ENCODE results near the gene SCAP. TPM values are rescaled to one million over a fixed set of nuclear protein-coding genes. Genes with fewer than 3 reads are reported as not detected.

SCAP gene
- total RNA-seq, 1 experiment from 2014 or later, result 67.6 TPM

DNA sequence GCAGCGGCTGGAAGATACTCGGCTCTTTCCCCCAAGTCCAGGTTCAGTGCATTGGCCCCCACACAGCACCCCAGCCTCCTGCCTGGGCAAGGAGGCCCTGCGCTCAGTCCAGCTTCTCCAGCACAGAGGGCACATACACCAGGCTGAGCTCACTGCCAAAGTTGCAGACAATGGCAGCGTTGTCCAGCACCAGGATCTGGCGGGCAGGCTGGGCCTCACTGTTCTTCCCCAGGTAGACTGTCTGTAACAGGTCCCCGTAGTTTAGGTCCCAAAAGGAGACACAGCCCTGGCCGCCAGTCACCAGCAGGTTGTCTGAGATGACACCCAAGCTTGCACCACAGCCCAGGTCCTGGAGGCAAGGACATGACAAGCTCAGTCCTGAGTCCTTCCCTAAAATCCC is 62.0 kb downstream of the SCAP start:
- TF ChIP-seq ZBTB33 (IDR thresholded peaks at IDR 0.05; ENCODE audit: extremely low read depth, insufficient replicate concordance, low read length), result no peak
- TF ChIP-seq EZH2phosphoT487 (IDR thresholded peaks at IDR 0.05; ENCODE audit: borderline replicate concordance), result no peak
- TF ChIP-seq POLR2A (IDR thresholded peaks at IDR 0.05; ENCODE audit: borderline replicate concordance, extremely low read depth, insufficient read depth, insufficient read length), result no peak
- no peak for TF ChIP-seq ELF1 (IDR thresholded peaks at IDR 0.05; ENCODE audit: borderline replicate concordance, low read depth)
- TF ChIP-seq CTCF (IDR thresholded peaks at IDR 0.05 in 2 of 3, conservative IDR thresholded peaks at IDR 0.05 in 1 of 3; ENCODE audit: borderline replicate concordance in 1 of 3, insufficient read depth in 1 of 3, low read depth in 2 of 3, low read length in 2 of 3), result no peak
- TF ChIP-seq YY1 (IDR thresholded peaks at IDR 0.05; ENCODE audit: extremely low read depth, insufficient replicate concordance, low read depth, low read length), result no peak
- no peak for TF ChIP-seq CBX3 (IDR thresholded peaks at IDR 0.05; ENCODE audit: low read depth)
- no peak for TF ChIP-seq SP1 (IDR thresholded peaks at IDR 0.05; ENCODE audit: low read depth)
- TF ChIP-seq SRF (IDR thresholded peaks at IDR 0.05; ENCODE audit: low read depth), result no peak
- no peak for TF ChIP-seq SIN3A (IDR thresholded peaks at IDR 0.05; ENCODE audit: low read depth)
- no peak for TF ChIP-seq ZFX (IDR thresholded peaks at IDR 0.05)
- TF ChIP-seq EZH2 (IDR thresholded peaks at IDR 0.05), result no peak
- no peak for TF ChIP-seq JUND (IDR thresholded peaks at IDR 0.05)
- Histone ChIP-seq H3K4me3 (replicated peaks in 1 of 2; ENCODE audit: low read depth in 1 of 2, low read length in 2 of 2) (no peak overlapping the region), H3K79me2 (ENCODE audit: insufficient read depth, low read length) (no peaks in the 10 kb centered on the region), H3K9ac (ENCODE audit: low read length) (no peak overlapping the region), H3K36me3 (ENCODE audit: control insufficient read depth in 1 of 2, insufficient read depth in 2 of 2, low read length in 2 of 2) (peaks cover 16 to 29% of the 10 kb centered on the region in 2 experiments; a peak in 3 of 4 replicates), H3K4me2 (ENCODE audit: low read length) (no peak overlapping the region), H3K4me1 (ENCODE audit: control insufficient read depth in 1 of 2, insufficient read depth in 2 of 2, low read length in 2 of 2) (peaks cover 0 to 6% of the 10 kb centered on the region in 2 experiments; a peak in 1 of 4 replicates), H3K9me2 (ENCODE audit: insufficient read depth) (no peaks in the 10 kb centered on the region), H2AFZ (ENCODE audit: low read depth, low read length, poor library complexity, severe bottlenecking) (no peak overlapping the region), H3K27ac (ENCODE audit: low read depth, low read length) (no peak overlapping the region; the same call in 1 of the 2 replicates), H3K27me3 (ENCODE audit: insufficient read depth, low read length) (no peaks in the 10 kb centered on the region), H3K9me3 (ENCODE audit: control insufficient read depth in 1 of 2, insufficient read depth in 1 of 2, low read depth in 1 of 2, low read length in 2 of 2) (no peaks in the 10 kb centered on the region), H4K20me1 (ENCODE audit: insufficient read depth) (no peaks in the 10 kb centered on the region)
- intact Hi-C loops (cut with micrococcal nuclease), result no loop called here
- ChIA-PET RAD21 (ENCODE audit: low non-redundant PET in 1 of 2, low total read pairs in 2 of 2, uncharacterized antibody in 2 of 2, unreplicated experiment in 2 of 2) (no interaction called here), CTCF (no interaction called here), POLR2A (no interaction called here)
- DNase-seq (ENCODE audit: low read depth, low spot score) (no peak), ATAC-seq (no peak)
- no TSS peak for BruUV-seq (replicated peaks)

Data from HCT116 (cell line).